WTC11 (cell line): Measurements from ENCODE around the gene MYO1A. TPM values are rescaled to one million over a fixed set of nuclear protein-coding genes. Genes with fewer than 3 reads are reported as not detected.

Experiments
- ATAC-seq: fragments of 200-7000 bp; cut with Tn5 transposase; 2 replicates; pipeline ENCODE4 v1.10.0; 2021; ENCODE audit warnings: mild to moderate bottlenecking, moderate library complexity
- CTCF ChIA-PET: fragments of 300-600 bp; sonication (Branson Sonifier 250); formaldehyde crosslinking; loops from one replicate; lab custom pipeline; 2021; ENCODE audit warnings: antibody characterized with exemption; lab: Charles Lee
- POLR2A ChIA-PET: fragments of 350-600 bp; sonication (Branson Sonifier 250); formaldehyde crosslinking; loops from one replicate; lab custom pipeline; 2021; ENCODE audit warnings: antibody characterized with exemption; lab: Charles Lee
- DNase-seq: peaks from one replicate; pipeline ENCODE4 v3.0.0; 2021; ENCODE audit warnings: low spot score
- H3K27ac Mint-ChIP-seq: 2 replicates; pipeline ENCODE4 v1.8.0; 2021; ENCODE audit warnings: mixed read lengths
- H3K27me3 Mint-ChIP-seq: 2 replicates; pipeline ENCODE4 v1.8.0; 2021; ENCODE audit warnings: low read depth, mild to moderate bottlenecking, moderate library complexity, mixed read lengths
- H3K36me3 Mint-ChIP-seq: 2 replicates; pipeline ENCODE4 v1.8.0; 2021; ENCODE audit warnings: mixed read lengths
- H3K4me1 Mint-ChIP-seq: 2 replicates; pipeline ENCODE4 v1.8.0; 2022; ENCODE audit warnings: mixed read lengths
- H3K4me3 Mint-ChIP-seq: 2 replicates; pipeline ENCODE4 v1.8.0; 2021; ENCODE audit warnings: mild to moderate bottlenecking, moderate library complexity, mixed read lengths
- H3K9me3 Mint-ChIP-seq: 2 replicates; pipeline ENCODE4 v1.8.0; 2021; ENCODE audit warnings: mixed read lengths
- CREB1 ChIP-seq: sonication (generic); formaldehyde crosslinking; IDR thresholded peaks from 2 replicates; pipeline ENCODE4 v1.8.0; 2023; ENCODE audit warnings: mild to moderate bottlenecking, missing genetic modification reagents
- CTCF ChIP-seq: fragments of 200-600 bp; IDR thresholded peaks from 2 replicates; pipeline ENCODE4 v1.8.0; 2022; ENCODE audit warnings: antibody characterized with exemption
- E2F5 ChIP-seq: sonication (generic); formaldehyde crosslinking; IDR thresholded peaks from 2 replicates; pipeline ENCODE4 v1.8.1; 2022; ENCODE audit warnings: mild to moderate bottlenecking, moderate library complexity, missing genetic modification reagents
- ERG ChIP-seq: fragments of 250-450 bp; sonication (Bioruptor Pico); IDR thresholded peaks from 2 replicates; pipeline ENCODE4 v1.8.0; 2021; ENCODE audit warnings: mild to moderate bottlenecking
- GRHL2 ChIP-seq: fragments of 250-450 bp; sonication (Bioruptor Pico); IDR thresholded peaks from 2 replicates; pipeline ENCODE4 v1.8.0; 2022; ENCODE audit warnings: mild to moderate bottlenecking, moderate library complexity; ENCODE audit not compliant: insufficient replicate concordance, severe bottlenecking
- NFYB ChIP-seq: sonication (generic); formaldehyde crosslinking; conservative IDR thresholded peaks from 2 replicates; pipeline ENCODE4 v1.8.0; 2022; ENCODE audit warnings: low read depth, missing genetic modification reagents
- NR3C1 ChIP-seq: sonication (generic); formaldehyde crosslinking; conservative IDR thresholded peaks from 2 replicates; pipeline ENCODE4 v1.8.1; 2023; ENCODE audit warnings: low read depth, mild to moderate bottlenecking, missing genetic modification reagents
- SMAD3 ChIP-seq: sonication (generic); formaldehyde crosslinking; IDR thresholded peaks from 2 replicates; pipeline ENCODE4 v1.8.0; 2022; ENCODE audit warnings: missing genetic modification reagents, mild to moderate bottlenecking, borderline replicate concordance
- SMAD4 ChIP-seq: sonication (generic); formaldehyde crosslinking; IDR thresholded peaks from 2 replicates; pipeline ENCODE4 v1.8.0; 2022; ENCODE audit warnings: mild to moderate bottlenecking, missing genetic modification reagents
- SOX15 ChIP-seq: fragments of 250-450 bp; sonication (Bioruptor Pico); IDR thresholded peaks from 2 replicates; pipeline ENCODE4 v1.9.0; 2021; ENCODE audit warnings: mild to moderate bottlenecking
- ZBTB21 ChIP-seq: sonication (generic); formaldehyde crosslinking; IDR thresholded peaks from 2 replicates; pipeline ENCODE4 v1.8.1; 2023; ENCODE audit warnings: mild to moderate bottlenecking, missing genetic modification reagents, borderline replicate concordance
- ZNF263 ChIP-seq: sonication (generic); formaldehyde crosslinking; IDR thresholded peaks from 2 replicates; pipeline ENCODE4 v1.8.1; 2022; ENCODE audit warnings: low read depth, mild to moderate bottlenecking, moderate library complexity, missing genetic modification reagents
- ZNF281 ChIP-seq: sonication (generic); formaldehyde crosslinking; IDR thresholded peaks from 2 replicates; pipeline ENCODE4 v1.8.0; 2023; ENCODE audit warnings: mild to moderate bottlenecking, missing genetic modification reagents
- ZNF423 ChIP-seq: fragments of 250-450 bp; sonication (Bioruptor Pico); IDR thresholded peaks from 2 replicates; pipeline ENCODE4 v2.1.2; 2022; ENCODE audit warnings: mild to moderate bottlenecking, moderate library complexity
- total RNA-seq: library from RNA; stranded (reverse); gene quantifications from 3 replicates; pipeline ENCODE4 v1.2.3, GENCODE V29; 2021
- TF ChIP-seq, protein P1 (sequence below): sonication (generic); formaldehyde crosslinking; IDR thresholded peaks from 2 replicates; pipeline ENCODE4 v1.8.1; 2022; ENCODE audit warnings: low read depth, mild to moderate bottlenecking, moderate library complexity, missing genetic modification reagents, borderline replicate concordance
- TF ChIP-seq, protein P2 (sequence below): fragments of 250-450 bp; sonication (Bioruptor Pico); conservative IDR thresholded peaks from 2 replicates; pipeline ENCODE4 v1.9.0; 2021; ENCODE audit warnings: mild to moderate bottlenecking
- TF ChIP-seq, protein P3 (sequence below): sonication (generic); formaldehyde crosslinking; IDR thresholded peaks from 2 replicates; pipeline ENCODE4 v1.8.0; 2022; ENCODE audit warnings: mild to moderate bottlenecking, missing genetic modification reagents
- TF ChIP-seq, protein P4 (sequence below): sonication (generic); formaldehyde crosslinking; IDR thresholded peaks from 2 replicates; pipeline ENCODE4 v1.8.0; 2022; ENCODE audit warnings: missing genetic modification reagents
- TF ChIP-seq, protein P5 (sequence below): sonication (generic); formaldehyde crosslinking; IDR thresholded peaks from 2 replicates; pipeline ENCODE4 v1.8.1; 2023; ENCODE audit warnings: mild to moderate bottlenecking, moderate library complexity, missing genetic modification reagents

The MYO1A gene
- total RNA-seq, 1 experiment from 2014 or later, result 0.87 TPM

- TF ChIP-seq ZBTB21, result no peak
- TF ChIP-seq NR3C1 (CRISPR knock-in tag), result no peak
- TF ChIP-seq, protein P1, sequence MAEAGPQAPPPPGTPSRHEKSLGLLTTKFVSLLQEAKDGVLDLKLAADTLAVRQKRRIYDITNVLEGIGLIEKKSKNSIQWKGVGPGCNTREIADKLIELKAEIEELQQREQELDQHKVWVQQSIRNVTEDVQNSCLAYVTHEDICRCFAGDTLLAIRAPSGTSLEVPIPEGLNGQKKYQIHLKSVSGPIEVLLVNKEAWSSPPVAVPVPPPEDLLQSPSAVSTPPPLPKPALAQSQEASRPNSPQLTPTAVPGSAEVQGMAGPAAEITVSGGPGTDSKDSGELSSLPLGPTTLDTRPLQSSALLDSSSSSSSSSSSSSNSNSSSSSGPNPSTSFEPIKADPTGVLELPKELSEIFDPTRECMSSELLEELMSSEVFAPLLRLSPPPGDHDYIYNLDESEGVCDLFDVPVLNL (CRISPR knock-in tag), result no peak
- TF ChIP-seq, protein P2, sequence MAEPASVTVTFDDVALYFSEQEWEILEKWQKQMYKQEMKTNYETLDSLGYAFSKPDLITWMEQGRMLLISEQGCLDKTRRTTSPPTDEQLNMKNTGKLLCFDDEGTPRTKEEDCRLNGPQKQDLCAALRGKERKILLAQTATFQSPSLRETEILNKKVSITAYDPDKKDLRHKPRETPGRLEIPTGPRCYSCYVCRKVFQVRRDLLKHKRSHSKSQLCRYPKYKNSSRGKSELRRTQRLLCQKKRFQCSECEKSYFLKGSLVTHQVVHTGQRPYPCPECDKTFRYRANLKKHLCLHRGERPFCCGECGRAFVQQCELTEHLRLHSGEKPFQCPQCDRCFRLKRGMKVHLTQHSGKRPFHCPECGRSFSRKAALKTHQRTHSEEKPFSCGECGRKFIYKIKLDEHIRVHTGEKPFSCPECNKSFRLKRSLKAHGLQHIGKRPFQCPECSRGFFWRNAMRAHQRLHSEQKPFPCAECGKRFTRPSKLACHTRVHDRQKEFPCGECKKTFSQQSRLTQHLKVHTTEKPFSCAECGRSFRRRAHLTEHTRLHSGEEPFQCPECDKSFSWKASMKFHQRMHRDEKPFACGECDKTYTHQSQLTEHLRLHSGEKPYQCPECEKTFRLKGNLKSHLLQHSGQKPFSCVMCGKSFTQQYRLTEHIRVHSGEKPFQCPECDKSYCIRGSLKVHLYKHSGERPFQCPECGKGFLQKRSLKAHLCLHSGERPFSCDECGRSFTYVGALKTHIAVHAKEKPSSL, result no peak
- TF ChIP-seq GRHL2 (CRISPR knock-in tag), result no peak
- TF ChIP-seq NFYB, result no peak
- TF ChIP-seq E2F5 (CRISPR knock-in tag), result no peak
- TF ChIP-seq, protein P3, sequence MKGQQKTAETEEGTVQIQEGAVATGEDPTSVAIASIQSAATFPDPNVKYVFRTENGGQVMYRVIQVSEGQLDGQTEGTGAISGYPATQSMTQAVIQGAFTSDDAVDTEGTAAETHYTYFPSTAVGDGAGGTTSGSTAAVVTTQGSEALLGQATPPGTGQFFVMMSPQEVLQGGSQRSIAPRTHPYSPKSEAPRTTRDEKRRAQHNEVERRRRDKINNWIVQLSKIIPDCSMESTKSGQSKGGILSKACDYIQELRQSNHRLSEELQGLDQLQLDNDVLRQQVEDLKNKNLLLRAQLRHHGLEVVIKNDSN (CRISPR knock-in tag), result no peak
These were observed 20.5 kb downstream of the MYO1A start (continued) for GRCh38 chr12:57029457-57029856.

- ChIA-PET CTCF (interaction anchor here (0.9 to 2.8 kb wide), 6 partner anchors 15 to 100 kb away, joined by 3 to 13 read pairs (median 5); partner anchors contain the start of gene LRP1), POLR2A (interaction anchor here (1.0 kb wide), 1 partner anchor 84 kb away, joined by 3 read pairs; no protein-coding TSS in a partner anchor)
- no peak overlapping the region for H3K4me3 Mint-ChIP-seq
- no peak for DNase-seq
- H3K4me1 Mint-ChIP-seq, result peaks cover 19% of the 10 kb centered on the region
- no peak overlapping the region; the same call in 1 of the 2 replicates for H3K27ac Mint-ChIP-seq
- peaks cover 3% of the 10 kb centered on the region; the same call in 1 of the 2 replicates for H3K27me3 Mint-ChIP-seq
- no peaks in the 10 kb centered on the region for H3K9me3 Mint-ChIP-seq
- H3K36me3 Mint-ChIP-seq, result no peaks in the 10 kb centered on the region
- ATAC-seq, result no peak
- TF ChIP-seq, protein P4, sequence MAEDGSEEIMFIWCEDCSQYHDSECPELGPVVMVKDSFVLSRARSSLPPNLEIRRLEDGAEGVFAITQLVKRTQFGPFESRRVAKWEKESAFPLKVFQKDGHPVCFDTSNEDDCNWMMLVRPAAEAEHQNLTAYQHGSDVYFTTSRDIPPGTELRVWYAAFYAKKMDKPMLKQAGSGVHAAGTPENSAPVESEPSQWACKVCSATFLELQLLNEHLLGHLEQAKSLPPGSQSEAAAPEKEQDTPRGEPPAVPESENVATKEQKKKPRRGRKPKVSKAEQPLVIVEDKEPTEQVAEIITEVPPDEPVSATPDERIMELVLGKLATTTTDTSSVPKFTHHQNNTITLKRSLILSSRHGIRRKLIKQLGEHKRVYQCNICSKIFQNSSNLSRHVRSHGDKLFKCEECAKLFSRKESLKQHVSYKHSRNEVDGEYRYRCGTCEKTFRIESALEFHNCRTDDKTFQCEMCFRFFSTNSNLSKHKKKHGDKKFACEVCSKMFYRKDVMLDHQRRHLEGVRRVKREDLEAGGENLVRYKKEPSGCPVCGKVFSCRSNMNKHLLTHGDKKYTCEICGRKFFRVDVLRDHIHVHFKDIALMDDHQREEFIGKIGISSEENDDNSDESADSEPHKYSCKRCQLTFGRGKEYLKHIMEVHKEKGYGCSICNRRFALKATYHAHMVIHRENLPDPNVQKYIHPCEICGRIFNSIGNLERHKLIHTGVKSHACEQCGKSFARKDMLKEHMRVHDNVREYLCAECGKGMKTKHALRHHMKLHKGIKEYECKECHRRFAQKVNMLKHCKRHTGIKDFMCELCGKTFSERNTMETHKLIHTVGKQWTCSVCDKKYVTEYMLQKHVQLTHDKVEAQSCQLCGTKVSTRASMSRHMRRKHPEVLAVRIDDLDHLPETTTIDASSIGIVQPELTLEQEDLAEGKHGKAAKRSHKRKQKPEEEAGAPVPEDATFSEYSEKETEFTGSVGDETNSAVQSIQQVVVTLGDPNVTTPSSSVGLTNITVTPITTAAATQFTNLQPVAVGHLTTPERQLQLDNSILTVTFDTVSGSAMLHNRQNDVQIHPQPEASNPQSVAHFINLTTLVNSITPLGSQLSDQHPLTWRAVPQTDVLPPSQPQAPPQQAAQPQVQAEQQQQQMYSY (CRISPR knock-in tag), result no peak
- TF ChIP-seq ERG (CRISPR knock-in tag), result no peak
- TF ChIP-seq, protein P5, sequence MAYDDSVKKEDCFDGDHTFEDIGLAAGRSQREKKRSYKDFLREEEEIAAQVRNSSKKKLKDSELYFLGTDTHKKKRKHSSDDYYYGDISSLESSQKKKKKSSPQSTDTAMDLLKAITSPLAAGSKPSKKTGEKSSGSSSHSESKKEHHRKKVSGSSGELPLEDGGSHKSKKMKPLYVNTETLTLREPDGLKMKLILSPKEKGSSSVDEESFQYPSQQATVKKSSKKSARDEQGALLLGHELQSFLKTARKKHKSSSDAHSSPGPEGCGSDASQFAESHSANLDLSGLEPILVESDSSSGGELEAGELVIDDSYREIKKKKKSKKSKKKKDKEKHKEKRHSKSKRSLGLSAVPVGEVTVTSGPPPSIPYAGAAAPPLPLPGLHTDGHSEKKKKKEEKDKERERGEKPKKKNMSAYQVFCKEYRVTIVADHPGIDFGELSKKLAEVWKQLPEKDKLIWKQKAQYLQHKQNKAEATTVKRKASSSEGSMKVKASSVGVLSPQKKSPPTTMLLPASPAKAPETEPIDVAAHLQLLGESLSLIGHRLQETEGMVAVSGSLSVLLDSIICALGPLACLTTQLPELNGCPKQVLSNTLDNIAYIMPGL (CRISPR knock-in tag), result no peak
- no peak for TF ChIP-seq ZNF263 (CRISPR knock-in tag)
- no peak for TF ChIP-seq GRHL2 (CRISPR knock-in tag)
- no peak for TF ChIP-seq ZNF281 (CRISPR knock-in tag)
- no peak for TF ChIP-seq CREB1 (CRISPR knock-in tag)
- TF ChIP-seq CTCF, result no peak
- no peak for TF ChIP-seq SOX15 (CRISPR knock-in tag)
- no peak for TF ChIP-seq SMAD3 (CRISPR knock-in tag)
- TF ChIP-seq SMAD4 (CRISPR knock-in tag), result no peak
- TF ChIP-seq ZNF423 (CRISPR knock-in tag), result no peak
These were observed 22.1 kb downstream of the MYO1A start for GRCh38 chr12:57027805-57028153.
